Transverse colon (tissue), 3 donors: ENCODE measurements around the gene EHF.

Source experiments
- EP300 ChIP-seq: sonication (generic); formaldehyde crosslinking; IDR thresholded peaks from one replicate; pipeline ENCODE4 v1.6.1; 2017; ENCODE audit warnings: antibody characterized with exemption, low read depth
- TF ChIP-seq, protein P1 (sequence below), 5 experiments: fragments of 200-600 bp in 3 of 5; fragments of 450-650 bp in 2 of 5; sonication (generic) in 3 of 5; IDR thresholded peaks; 1 replicate in 2 of 5; 2 replicates in 3 of 5; pipeline ENCODE4 v1.5.1; 2016 to 2017; ENCODE audit warnings: antibody characterized with exemption in 5 of 5, inconsistent platforms in 3 of 5, mild to moderate bottlenecking in 2 of 5, moderate library complexity in 1 of 5

GRCh38 chr11:34620202-34620601 lies 691 bp upstream of the EHF start:
- TF ChIP-seq EP300 = no peak
- TF ChIP-seq, protein P1, sequence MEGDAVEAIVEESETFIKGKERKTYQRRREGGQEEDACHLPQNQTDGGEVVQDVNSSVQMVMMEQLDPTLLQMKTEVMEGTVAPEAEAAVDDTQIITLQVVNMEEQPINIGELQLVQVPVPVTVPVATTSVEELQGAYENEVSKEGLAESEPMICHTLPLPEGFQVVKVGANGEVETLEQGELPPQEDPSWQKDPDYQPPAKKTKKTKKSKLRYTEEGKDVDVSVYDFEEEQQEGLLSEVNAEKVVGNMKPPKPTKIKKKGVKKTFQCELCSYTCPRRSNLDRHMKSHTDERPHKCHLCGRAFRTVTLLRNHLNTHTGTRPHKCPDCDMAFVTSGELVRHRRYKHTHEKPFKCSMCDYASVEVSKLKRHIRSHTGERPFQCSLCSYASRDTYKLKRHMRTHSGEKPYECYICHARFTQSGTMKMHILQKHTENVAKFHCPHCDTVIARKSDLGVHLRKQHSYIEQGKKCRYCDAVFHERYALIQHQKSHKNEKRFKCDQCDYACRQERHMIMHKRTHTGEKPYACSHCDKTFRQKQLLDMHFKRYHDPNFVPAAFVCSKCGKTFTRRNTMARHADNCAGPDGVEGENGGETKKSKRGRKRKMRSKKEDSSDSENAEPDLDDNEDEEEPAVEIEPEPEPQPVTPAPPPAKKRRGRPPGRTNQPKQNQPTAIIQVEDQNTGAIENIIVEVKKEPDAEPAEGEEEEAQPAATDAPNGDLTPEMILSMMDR (IDR thresholded peaks at IDR 0.05) = no peak
